Non-pigmented ciliary epithelial cell (primary cell): ENCODE data around the gene ADGRL3.
"Not testable (repeated sequence)": the region's sequence is repeated elsewhere in the genome, so short reads cannot be mapped to it uniquely, and the experiment has no call there.

ENCODE experiments used
- DNase-seq: peaks from one replicate; pipeline ENCODE4 v3.0.0-alpha.2; 2010; ENCODE audit warnings: low read depth

Gene ADGRL3

DNA sequence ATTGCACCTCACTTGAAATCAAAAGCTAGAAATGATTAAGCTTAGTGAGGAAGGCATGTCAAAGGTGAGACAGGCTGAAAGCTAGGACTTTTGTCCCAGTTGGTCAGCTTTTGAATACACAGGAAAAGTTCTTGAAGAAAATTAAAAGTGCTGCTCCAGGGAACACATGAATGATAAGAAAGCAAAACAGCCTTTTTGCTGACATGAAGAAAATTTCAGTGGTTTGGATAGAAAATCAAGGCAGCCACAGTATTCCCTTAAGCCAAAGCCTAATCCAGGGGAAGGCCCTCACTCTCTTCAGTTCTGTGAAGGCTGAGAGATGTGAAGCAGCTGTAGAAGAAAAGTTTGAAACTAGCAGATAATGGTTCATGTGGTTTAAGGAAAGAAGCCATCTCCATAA, 150.8 kb downstream of the ADGRL3 start:
- no peak for DNase-seq

DNA sequence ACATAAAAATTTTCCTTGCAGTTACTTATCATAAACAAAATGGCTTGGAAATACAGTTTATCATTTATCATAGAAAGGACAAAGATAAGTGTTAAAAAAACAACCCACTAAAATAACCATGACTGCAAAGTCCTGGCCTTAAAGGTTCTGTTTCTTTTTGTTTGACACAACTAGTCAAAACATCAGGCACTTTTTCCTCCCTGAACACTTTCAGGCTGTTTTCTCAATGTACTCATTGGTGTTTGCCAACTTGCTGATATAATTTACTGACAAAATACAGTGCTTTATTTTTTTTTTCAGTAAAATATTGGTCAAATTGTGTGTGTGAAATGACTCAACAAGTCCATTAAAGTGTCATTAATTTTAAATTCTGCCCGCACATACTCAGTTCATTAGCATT, 156.6 kb downstream of the ADGRL3 start:
- DNase-seq: no peak

DNA sequence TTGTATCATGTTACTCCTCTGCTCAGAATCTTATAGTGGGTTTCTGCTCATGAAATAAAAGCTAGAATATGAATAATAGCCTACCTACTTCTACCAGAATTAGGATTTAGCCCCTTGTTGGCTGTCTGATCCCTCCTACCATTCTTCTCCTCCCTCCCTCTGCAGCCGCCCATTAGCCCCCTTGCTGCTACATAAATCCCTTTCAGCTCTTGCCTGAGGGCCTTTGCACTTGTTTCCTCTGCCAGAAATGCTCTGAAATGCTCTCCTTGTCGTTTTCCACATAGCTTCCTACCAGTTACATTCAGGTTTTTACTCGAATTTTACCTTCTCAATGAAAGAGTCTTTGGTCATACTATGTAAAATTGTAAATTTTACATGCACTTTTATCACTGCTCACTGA, 159.2 kb downstream of the ADGRL3 start:
- DNase-seq: no peak

DNA sequence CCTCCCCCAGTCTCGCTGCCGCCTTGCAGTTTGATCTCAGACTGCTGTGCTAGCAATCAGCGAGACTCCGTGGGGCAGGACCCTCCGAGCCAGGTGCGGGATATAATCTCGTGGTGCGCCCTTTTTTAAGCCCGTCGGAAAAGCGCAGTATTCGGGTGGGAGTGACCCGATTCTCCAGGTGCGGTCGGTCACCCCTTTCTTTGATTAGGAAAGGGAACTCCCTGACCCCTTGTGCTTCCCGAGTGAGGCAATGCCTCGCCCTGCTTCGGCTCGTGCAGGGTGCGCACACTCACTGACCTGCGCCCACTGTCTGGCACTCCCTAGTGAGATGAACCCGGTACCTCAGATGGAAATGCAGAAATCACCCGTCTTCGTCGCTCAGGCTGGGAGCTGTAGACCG, 172.7 kb downstream of the ADGRL3 start:
- not testable (repeated sequence) for DNase-seq

DNA sequence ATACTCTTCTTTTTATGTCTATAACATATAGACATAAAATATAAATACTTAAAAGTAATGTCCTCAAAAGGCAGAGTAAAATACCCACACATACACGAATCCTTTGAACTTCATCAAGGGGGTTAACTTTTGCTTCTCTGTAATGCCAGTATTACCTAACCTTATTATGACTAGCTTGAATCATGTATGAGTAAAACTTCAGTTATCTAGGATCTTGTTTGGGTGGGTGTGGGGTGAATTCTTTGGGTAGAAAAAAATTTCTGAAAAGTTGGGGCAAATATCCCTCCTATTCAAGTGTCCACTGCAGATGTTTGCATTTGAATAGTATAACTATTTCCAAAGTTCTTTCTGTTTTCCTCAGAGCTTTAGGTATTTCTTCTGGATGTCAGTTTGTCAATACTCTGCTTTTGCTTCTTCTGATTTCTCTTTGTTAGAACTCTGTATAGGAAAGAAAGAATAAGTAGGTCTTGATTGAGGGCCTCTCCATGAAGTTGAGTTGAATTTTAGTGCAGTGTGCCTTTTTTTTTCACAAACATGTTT, 173.8 kb downstream of the ADGRL3 start:
- DNase-seq: peak; percentile 32

DNA sequence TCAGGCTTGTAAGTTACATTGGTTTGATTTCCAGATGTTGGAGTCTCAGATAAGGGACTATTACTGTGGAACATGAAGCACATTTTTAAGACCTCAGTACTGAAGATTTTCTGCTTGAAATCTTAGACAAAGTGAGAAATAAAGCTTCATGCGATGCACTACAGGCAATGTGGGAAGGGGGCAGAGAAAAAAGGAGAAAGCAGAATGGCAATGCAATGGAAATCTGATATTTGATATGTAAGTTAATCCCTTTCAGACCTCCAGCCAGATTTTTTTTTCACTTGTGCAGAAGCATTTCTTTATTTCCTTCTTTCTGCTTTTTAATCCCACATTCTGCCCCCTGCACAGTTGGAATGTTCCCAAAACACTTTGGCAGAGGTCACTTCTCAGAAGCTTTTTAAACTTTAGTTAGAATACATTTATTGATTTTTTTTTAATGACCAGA, 174.3 kb downstream of the ADGRL3 start:
- no peak for DNase-seq

DNA sequence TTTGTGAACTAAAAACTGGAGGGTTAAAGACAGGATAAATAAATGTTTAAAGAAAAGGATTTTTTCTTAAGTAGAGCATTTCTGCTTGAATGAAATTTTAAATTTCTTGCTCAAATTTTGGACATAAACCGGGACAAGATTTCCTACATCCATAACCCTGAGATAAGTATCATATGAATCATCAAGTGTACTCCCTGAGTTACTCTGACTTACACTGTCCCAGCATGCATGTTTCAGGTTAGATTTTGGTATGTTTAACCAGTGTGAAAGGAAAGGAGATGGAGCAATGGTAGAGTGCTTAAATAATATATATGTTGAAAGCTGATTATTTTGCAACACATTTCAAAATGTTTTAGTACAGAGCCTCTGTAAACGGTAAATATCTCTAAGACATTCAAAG, 175.2 kb downstream of the ADGRL3 start:
- no peak for DNase-seq

DNA sequence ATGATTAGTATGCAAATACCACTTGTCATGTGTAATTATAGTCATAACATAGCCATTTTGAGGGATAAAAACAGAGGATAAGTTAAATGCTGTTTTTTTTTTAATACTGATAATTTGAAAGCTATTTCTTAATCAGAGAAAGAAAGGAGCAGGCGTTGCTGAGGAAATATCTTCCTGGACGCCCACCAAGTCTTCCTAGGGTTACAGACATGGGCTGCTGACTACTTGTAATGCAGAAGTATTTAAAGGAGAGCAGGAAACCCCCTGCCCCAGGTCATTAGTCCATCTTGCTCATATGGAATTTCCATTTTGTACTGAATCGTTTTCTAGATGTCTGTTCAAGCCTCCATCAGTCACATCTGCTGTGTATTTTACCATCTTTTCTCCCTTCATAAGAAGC, 176.2 kb downstream of the ADGRL3 start:
- no peak for DNase-seq

DNA sequence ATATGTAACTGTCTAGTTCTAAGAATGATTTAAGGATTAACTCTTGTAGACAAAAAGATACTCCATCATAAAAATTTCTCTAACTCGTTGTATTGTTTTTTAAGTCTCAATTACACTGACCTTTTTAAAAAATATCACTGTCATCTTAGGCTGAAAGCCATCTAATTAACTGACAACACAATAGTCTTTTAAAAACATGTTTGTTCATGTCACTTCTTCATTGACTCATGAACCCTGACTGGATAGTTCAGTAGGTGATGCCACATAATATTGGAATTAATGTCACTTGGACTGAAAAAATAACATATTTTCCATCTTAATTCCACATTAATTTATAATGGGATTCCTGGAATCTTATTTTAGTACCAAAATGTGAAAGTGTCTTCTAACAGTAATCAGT, 179.3 kb downstream of the ADGRL3 start:
- no peak for DNase-seq

DNA sequence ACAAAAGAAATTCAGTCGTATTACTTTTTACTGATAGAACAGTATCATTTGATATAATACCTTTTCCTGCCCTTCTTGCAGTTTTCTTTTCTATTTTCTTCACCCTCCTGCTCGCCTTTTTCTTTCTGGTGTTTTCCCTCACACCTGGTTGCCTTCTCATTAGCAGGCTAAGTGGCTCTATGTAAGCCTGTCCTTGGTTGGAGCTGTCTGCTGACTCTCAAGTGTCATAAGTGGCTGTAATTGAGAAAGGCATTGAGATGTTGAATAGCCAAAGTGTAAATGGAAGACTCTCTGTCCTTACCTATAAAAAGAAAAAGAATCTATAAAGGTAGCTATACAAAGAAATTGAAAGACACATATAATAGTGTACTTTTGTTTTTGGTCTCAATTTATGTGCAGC, 180.7 kb downstream of the ADGRL3 start:
- DNase-seq: no peak

DNA sequence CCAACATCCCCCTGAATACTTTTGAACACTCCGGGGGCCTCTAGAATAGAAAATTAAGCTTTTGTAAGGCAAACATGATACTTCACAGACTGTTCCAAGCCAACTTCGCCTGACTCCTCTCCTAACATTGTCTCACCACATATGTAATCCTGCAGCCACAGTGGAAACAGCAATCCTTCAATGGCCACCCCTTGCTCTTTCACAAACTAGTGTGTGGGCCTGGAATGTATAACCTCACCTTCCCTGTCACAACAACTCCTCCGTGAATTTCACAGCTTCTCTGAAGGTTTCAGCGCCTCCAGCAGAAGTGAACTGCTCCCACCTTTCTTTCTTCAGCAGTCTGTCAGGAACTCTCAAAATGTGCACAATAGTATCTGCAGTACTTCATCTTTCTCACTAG, 185.1 kb downstream of the ADGRL3 start:
- DNase-seq: no peak

DNA sequence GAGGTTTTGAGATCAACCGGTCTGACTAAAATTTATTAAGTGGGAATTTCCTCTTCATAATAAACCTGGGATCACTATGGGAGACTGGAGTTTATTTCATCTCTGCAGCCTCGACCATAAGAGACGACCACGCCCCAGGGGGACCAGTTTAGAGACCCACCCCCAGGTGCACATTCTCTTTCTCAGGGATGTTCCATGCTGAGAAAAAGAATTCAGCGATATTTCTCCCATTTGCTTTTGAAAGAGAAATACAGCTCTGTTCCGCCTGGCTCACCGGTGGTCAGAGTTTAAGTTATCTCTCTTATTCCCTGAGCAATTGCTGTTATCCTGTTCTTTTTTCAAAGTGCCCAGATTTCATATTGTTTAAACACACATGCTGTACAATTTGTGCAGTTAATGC, 187.2 kb downstream of the ADGRL3 start:
- DNase-seq: not testable (repeated sequence)

DNA sequence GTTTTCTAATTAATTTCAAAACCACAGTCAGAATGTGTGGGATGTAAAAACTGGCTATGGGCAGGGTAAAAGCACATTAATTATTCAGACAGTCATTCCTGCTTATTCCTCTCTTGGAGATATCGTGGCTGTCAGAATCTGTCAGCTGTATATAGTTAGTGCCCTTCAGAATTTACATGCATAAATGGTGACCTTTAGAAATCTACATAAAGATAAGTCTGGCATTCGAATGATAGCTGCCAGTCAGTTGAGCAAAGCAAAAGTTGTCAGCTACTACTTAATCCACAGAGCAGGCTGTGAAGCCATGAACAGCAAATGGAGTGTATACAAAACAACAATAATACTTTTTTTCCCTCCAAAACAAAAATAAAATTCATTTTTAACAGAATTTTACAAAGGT, 189.5 kb downstream of the ADGRL3 start:
- no peak for DNase-seq

DNA sequence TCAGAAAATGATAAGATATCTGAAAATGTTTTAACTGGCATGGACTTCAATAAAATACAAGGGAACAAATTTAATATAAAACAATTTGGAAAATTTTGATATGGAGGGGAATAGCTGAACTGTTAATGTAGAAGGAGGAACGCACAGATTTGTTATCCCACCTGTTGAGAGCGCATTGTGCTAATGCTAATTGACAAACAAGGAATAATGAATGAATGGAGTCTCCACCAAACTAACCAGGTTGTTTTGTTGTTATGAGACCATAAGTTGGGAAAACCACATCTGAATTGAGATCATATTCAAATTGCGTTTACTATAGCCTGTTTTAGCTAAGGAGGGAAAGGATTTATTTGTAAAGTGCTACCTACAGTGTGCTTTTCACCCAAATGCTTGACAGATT, 195.6 kb downstream of the ADGRL3 start:
- DNase-seq: no peak

DNA sequence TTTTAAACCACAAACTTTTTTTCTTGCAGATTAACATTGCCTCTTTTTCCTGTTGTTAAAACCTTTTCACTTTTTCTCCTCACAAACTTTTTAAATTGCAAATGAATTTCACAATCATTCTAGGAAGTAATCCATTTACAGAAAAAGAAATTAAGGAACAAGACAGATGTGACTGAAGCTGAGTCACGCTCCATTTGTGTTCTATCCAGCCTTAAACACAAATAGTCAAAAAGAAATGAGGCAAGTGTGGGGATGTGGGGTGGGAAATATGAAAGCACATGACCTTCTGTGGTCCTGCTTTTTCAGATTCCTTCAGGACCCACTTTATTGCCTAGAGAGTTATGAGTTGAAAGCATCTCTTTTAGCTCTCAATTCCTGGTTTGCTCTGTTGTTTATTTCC, 197.0 kb downstream of the ADGRL3 start:
- no peak for DNase-seq

DNA sequence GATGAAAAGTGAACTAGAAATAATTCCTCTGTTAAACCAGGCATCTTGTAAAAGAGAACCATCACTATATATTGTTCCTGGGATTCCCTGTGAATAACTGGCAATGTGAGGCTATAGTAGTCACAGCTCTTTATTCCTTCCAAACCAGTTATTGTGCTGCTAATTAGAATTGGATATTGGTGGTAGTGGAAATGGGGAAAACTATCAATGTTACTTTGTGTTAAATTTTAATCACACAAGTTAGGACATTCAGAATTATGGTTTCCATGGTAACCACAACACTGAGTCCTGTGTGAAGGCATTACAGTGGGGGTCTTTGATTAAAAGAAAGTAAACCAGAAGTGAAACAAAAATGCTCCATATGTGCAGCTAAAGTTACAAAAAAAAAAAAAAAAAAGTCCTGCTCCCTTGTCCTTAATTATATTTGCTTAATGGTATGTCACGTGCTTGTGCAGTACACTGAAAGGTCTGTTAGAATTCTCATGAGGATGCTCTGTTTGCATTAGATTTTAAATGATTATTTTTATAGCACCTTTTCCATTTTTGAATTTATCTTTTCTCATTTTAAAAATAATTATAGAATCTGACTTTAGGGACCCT, 200.4 kb downstream of the ADGRL3 start:
- DNase-seq: no peak

DNA sequence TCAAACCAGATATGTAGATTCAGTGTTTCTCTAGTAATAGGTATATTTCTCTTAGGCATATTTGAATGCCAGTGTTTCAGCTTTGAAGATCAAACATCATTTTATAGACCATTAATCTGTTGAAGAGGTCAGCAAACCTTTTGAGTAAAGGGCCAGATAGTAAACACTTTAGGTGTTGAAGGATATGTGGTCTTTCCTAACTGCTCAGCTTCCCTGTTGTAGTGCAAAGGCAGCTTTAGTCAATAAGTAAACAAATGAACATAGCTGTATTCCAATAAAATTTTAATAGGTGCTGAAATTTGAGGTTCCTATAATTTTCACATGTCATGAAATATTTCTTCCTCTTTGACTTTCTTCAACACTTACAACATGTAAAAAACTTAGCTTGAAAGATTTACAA, 201.6 kb downstream of the ADGRL3 start:
- DNase-seq: no peak

DNA sequence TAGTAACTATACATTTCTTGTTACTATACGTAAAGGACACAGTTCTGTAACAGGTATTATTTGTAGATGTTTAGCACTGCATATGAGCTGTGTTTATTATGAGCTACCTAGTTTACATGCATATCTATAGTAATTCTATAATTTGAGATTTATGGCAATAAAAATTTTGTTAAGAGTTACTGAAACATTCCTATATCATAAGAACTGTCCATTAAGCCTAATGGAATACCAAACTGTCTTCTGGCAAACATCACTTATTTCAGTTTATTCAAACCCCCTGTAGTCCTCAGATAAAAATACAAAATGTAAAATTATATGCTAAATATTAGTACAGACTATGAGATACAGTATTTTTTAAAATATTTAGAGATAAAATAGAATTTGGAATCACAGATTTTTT, 205.2 kb downstream of the ADGRL3 start:
- no peak for DNase-seq

DNA sequence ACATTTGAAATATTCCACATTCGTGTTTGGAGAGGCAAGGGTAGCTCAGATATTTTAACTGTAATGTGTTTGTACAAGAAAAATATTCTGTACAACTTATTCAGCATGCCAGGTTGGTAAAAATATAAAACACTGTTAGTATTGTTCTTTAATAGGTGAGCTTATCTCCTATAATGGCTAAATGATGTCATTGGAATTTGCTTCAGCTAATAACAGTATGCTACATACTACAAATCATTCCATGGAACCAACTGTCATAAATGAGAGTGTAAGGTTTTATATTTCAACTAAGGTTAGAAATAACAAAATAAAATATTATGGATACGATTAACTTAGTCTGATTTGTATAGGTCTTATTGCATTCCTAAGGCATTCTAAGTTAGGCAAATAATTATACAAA, 206.6 kb downstream of the ADGRL3 start:
- no peak for DNase-seq

DNA sequence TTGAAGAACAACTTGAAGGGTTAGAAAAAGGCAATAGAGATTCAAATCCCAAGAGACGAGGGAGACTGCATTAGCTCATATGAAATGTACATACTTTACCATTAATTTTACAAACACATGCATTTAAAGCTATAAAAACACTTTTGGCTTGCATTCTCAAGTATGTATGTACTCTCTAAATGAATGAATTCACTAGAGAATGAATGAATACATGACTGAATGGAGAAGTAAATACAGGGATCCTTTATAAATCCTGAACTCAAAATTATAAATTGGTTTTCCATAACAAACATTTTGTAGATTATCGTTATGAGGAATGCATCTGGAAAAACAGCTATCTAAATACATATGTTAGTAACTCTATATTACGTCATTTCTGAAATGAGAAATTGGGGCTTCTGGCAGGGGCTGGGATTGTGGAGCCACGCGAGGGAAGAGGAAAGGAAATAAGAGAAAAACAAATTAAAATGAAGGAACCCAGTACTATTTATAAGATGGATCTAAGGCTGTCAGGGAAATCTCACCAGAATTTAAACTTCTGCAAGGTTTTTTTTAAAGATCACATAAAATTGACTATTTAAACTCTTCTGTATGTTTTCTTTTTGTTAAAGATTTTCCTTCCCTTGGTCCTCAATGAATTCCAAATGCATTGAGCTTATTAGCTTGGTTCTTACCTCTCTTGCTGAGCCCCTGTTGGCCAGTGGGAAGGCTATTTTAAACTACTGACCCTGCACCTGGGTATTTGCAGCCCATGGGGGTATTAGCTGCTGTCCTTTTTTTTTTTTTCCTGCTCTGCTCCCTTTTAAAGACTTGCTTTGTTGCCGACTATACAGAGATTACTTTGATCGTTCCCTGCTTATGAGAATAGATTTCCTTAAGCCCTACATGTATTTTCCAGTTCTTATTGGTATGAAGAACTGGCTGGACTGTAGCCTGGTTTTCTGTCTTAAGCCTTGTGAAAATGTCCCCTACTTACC, 207.8 kb downstream of the ADGRL3 start:
- no peak for DNase-seq

DNA sequence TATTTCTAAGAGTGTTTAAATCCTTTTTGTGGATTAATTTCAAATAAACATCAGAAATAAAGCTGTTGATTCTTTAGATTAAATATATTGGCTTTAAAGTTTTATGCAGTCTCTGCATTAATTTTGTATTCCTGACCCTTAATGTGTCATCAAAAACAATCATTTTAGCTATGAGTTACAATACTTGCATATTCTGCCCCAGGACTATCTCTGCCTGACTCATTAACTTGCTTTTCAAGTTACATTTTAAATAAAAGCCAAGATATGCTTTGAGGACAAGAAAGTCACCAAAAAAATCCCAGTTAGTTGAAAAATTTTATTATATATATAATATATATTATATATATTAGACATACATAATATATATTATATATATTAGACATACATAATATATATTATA, 208.7 kb downstream of the ADGRL3 start:
- DNase-seq: no peak

DNA sequence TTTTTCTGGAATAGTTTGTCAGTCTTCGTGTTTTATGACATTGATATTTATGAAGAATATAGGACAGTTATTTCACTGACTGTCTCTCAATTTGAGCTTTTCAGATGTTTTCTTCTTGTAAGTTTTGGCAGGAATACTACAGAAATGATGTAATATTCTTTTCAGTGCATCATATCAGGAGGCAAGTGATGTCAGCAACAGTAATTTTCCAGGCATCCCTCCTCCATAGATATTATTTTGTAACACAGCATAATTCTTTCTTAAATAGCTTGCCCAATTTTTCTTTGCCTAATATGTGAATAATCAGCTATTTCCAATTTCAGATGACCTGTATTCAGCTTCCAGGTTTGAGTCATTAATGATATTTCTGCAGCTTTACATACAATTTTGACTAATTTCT, 211.1 kb downstream of the ADGRL3 start:
- DNase-seq: no peak

DNA sequence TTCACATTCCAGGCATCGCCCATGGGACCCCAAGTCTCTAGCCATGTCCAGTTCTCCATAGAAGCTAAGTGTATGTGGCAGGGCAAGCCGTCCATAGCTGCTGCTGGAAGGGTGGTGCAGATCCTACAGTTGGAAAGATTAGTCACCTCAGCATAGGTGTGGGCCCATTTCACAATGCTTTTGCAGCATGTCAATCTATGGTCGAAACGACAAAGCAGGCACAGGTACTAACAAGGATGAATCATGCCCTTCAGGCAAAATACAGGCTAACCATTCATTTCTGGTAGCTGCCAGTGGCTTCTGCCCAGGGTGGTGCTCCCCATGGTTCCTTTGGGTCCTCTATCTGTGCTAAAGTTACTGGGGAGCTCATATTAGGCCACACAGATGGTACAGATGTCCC, 225.2 kb downstream of the ADGRL3 start:
- no peak for DNase-seq
